H1 (cell line): Measurements from ENCODE around the gene IDUA. TPM values are rescaled to one million over a fixed set of nuclear protein-coding genes. Genes with fewer than 3 reads are reported as not detected.
A peak's percentile ranks its signal among the peaks of the same experiment; 100 is the strongest.

Experiments
- CTCF ChIA-PET: fragments of 300-600 bp; sonication (Branson Sonifier 250); formaldehyde crosslinking; loops from one replicate; lab custom pipeline; 2021; ENCODE audit not compliant: partially characterized antibody; lab: Charles Lee
- POLR2A ChIA-PET: fragments of 300-600 bp; sonication (Branson Sonifier 250); formaldehyde crosslinking; loops from one replicate; lab custom pipeline; 2021; ENCODE audit warnings: inconsistent platforms; ENCODE audit not compliant: partially characterized antibody; lab: Charles Lee
- DNase-seq, 2 experiments: peaks; one replicate each; pipeline versions ENCODE4 v3.0.0 to v3.0.0-alpha.2; 2010 to 2022; ENCODE audit warnings: low spot score in 2 of 2, low read depth in 1 of 2, mixed read lengths in 1 of 2
- FAIRE-seq: peaks from 2 replicates; lab custom pipeline; 2011; peaks lifted over from hg19 to GRCh38; lab: Jason Lieb, UNC
- H2AFZ ChIP-seq: 2 replicates; pipeline ENCODE4 v1.8.1; 2012; ENCODE audit warnings: low read length, inconsistent platforms
- H2AK5ac ChIP-seq: 2 replicates; pipeline ENCODE4 v1.6.1; 2013; ENCODE audit warnings: low read depth, low read length
- H2BK120ac ChIP-seq: replicated peaks from 2 replicates; pipeline ENCODE3; 2013; ENCODE audit warnings: low read depth, low read length, inconsistent platforms
- H2BK12ac ChIP-seq: 2 replicates; pipeline ENCODE4 v1.6.1; 2013; ENCODE audit warnings: low read depth, low read length
- H2BK15ac ChIP-seq: 2 replicates; pipeline ENCODE4 v1.6.1; 2013; ENCODE audit warnings: low read length
- H2BK20ac ChIP-seq: 2 replicates; pipeline ENCODE4 v1.6.1; 2013; ENCODE audit warnings: low read length
- H2BK5ac ChIP-seq: 2 replicates; pipeline ENCODE4 v1.6.1; 2013; ENCODE audit warnings: low read depth, low read length
- H3K14ac ChIP-seq: 2 replicates; pipeline ENCODE4 v1.6.1; 2013; ENCODE audit warnings: inconsistent platforms; ENCODE audit not compliant: insufficient read length
- H3K18ac ChIP-seq: 2 replicates; pipeline ENCODE4 v1.6.1; 2013; ENCODE audit warnings: low read length; ENCODE audit errors: extremely low read depth
- H3K23ac ChIP-seq: 2 replicates; pipeline ENCODE4 v1.6.1; 2013; ENCODE audit warnings: inconsistent platforms; ENCODE audit not compliant: insufficient read length
- H3K23me2 ChIP-seq: 2 replicates; pipeline ENCODE4 v1.6.1; 2013; ENCODE audit warnings: low read depth, low read length
- H3K27ac ChIP-seq: 2 replicates; pipeline ENCODE4 v1.6.1; 2011; ENCODE audit warnings: low read depth, low read length, inconsistent platforms
- H3K27me3 ChIP-seq, 4 experiments: replicated peaks in 1 of 4; 1 replicate in 1 of 4; 2 replicates in 3 of 4; pipeline versions ENCODE4 v1.6.1 to v1.8.1; 2011 to 2013; ENCODE audit warnings: low read length in 3 of 4, mild to moderate bottlenecking in 3 of 4, inconsistent platforms in 2 of 4, mixed read lengths in 2 of 4, moderate library complexity in 1 of 4; ENCODE audit not compliant: control insufficient read depth in 3 of 4, insufficient read depth in 3 of 4; ENCODE audit errors: extremely low read depth in 1 of 4
- H3K36me3 ChIP-seq, 4 experiments: 2 replicates each; pipeline versions ENCODE4 v1.6.1 to v1.8.1; 2011 to 2013; ENCODE audit warnings: mild to moderate bottlenecking in 4 of 4, low read length in 3 of 4, moderate library complexity in 2 of 4, control low read depth in 1 of 4, inconsistent platforms in 1 of 4; ENCODE audit not compliant: insufficient read depth in 4 of 4, control insufficient read depth in 2 of 4
- H3K4ac ChIP-seq: replicated peaks from 2 replicates; pipeline ENCODE3; 2013; ENCODE audit warnings: low read length, low read depth, mixed read lengths, inconsistent platforms; ENCODE audit not compliant: insufficient read length
- H3K4me1 ChIP-seq, 4 experiments: replicated peaks in 1 of 4; 1 replicate in 1 of 4; 2 replicates in 3 of 4; pipeline versions ENCODE4 v1.6.1 to v1.8.1; 2011 to 2013; ENCODE audit warnings: low read length in 3 of 4, inconsistent platforms in 2 of 4, mixed read lengths in 1 of 4; ENCODE audit not compliant: insufficient read depth in 4 of 4, control insufficient read depth in 3 of 4
- H3K4me2 ChIP-seq, 2 experiments: 2 replicates each; pipeline versions ENCODE4 v1.6.1 to v1.8.1; 2011 to 2013; ENCODE audit warnings: low read depth in 2 of 2, low read length in 2 of 2, control low read depth in 1 of 2, inconsistent platforms in 1 of 2, mild to moderate bottlenecking in 1 of 2; ENCODE audit not compliant: insufficient read depth in 1 of 2
- H3K4me3 ChIP-seq, 4 experiments: fragments of 200-600, 300-600 bp in 1 of 4; sonication (generic), shearing (Covaris generic), sonication (Bioruptor Twin) in 1 of 4; 2 replicates each; pipeline versions ENCODE4 v1.5.1 to v1.8.1; 2011 to 2016; ENCODE audit warnings: low read length in 4 of 4, low read depth in 3 of 4, control low read depth in 2 of 4, inconsistent platforms in 2 of 4, mild to moderate bottlenecking in 2 of 4, mixed read lengths in 1 of 4, moderate library complexity in 1 of 4; ENCODE audit not compliant: insufficient read depth in 2 of 4; ENCODE audit errors: extremely low read depth in 1 of 4
- H3K56ac ChIP-seq: replicated peaks from 2 replicates; pipeline ENCODE3; 2013; ENCODE audit warnings: low read depth, mild to moderate bottlenecking, mixed read lengths, low read length, inconsistent platforms; ENCODE audit not compliant: insufficient read length
- H3K79me1 ChIP-seq: 2 replicates; pipeline ENCODE4 v1.6.1; 2013; ENCODE audit warnings: low read depth, low read length, control low read depth
- H3K79me2 ChIP-seq, 2 experiments: 2 replicates each; pipeline versions ENCODE4 v1.6.1 to v1.8.1; 2012 to 2013; ENCODE audit warnings: low read length in 2 of 2, mild to moderate bottlenecking in 2 of 2, inconsistent platforms in 1 of 2; ENCODE audit not compliant: insufficient read depth in 2 of 2, control insufficient read depth in 1 of 2
- H3K9ac ChIP-seq, 4 experiments: replicated peaks in 1 of 4; 1 replicate in 1 of 4; 2 replicates in 3 of 4; pipeline versions ENCODE4 v1.6.1 to v1.8.1; 2011 to 2013; ENCODE audit warnings: low read depth in 3 of 4, low read length in 3 of 4, control low read depth in 2 of 4, mild to moderate bottlenecking in 2 of 4, moderate library complexity in 2 of 4, inconsistent platforms in 1 of 4; ENCODE audit errors: extremely low read depth in 1 of 4
- H3K9me3 ChIP-seq, 2 experiments: 2 replicates each; pipeline versions ENCODE4 v1.6.1 to v1.8.1; 2012 to 2013; ENCODE audit warnings: mild to moderate bottlenecking in 2 of 2, moderate library complexity in 2 of 2, control low read depth in 1 of 2, inconsistent platforms in 1 of 2, low read depth in 1 of 2, low read length in 1 of 2, mixed read lengths in 1 of 2; ENCODE audit not compliant: insufficient read depth in 2 of 2
- H4K20me1 ChIP-seq, 2 experiments: replicated peaks in 1 of 2; 2 replicates each; pipeline versions ENCODE3 to v1.8.1; 2011 to 2013; ENCODE audit warnings: inconsistent platforms in 2 of 2, low read length in 2 of 2, mild to moderate bottlenecking in 1 of 2; ENCODE audit not compliant: insufficient read depth in 2 of 2, control insufficient read depth in 1 of 2
- H4K5ac ChIP-seq: 2 replicates; pipeline ENCODE4 v1.6.1; 2013; ENCODE audit warnings: low read length, low read depth, mixed read lengths, inconsistent platforms; ENCODE audit not compliant: insufficient read length
- H4K8ac ChIP-seq: 2 replicates; pipeline ENCODE4 v1.8.0; 2013; ENCODE audit warnings: mild to moderate bottlenecking, moderate library complexity, low read length, inconsistent platforms; ENCODE audit not compliant: insufficient read depth; ENCODE audit errors: extremely low read depth
- H4K91ac ChIP-seq: replicated peaks from 2 replicates; pipeline ENCODE3; 2013; ENCODE audit warnings: low read length, mixed read lengths, inconsistent platforms; ENCODE audit not compliant: insufficient read length
- ASH2L ChIP-seq: fragments of 200-600, 300-600 bp; sonication (generic); IDR thresholded peaks from one replicate; pipeline ENCODE4 v1.7.1; 2017; ENCODE audit warnings: low read length
- ATF3 ChIP-seq: IDR thresholded peaks from 2 replicates; pipeline ENCODE4 v1.6.1; 2011; ENCODE audit warnings: low read depth, mild to moderate bottlenecking, low read length; ENCODE audit not compliant: insufficient read depth
- CTCF ChIP-seq, 3 experiments: IDR thresholded peaks; 1 replicate in 2 of 3; 2 replicates in 1 of 3; pipeline versions ENCODE4 v1.5.1 to v1.6.1; 2011; ENCODE audit warnings: low read length in 3 of 3, mild to moderate bottlenecking in 3 of 3, inconsistent platforms in 2 of 3, low read depth in 1 of 3, moderate library complexity in 1 of 3; ENCODE audit not compliant: insufficient read depth in 1 of 3; ENCODE audit errors: control extremely low read depth in 1 of 3
- E2F6 ChIP-seq: IDR thresholded peaks from 2 replicates; pipeline ENCODE4 v1.6.1; 2012; ENCODE audit warnings: inconsistent platforms
- RAD21 ChIP-seq, 2 experiments: IDR thresholded peaks in 1 of 2; conservative IDR thresholded peaks in 1 of 2; 2 replicates each; pipeline ENCODE4 v1.6.1; 2011; ENCODE audit warnings: low read depth in 2 of 2, low read length in 2 of 2, improper control_type of control experiment in 1 of 2, inconsistent platforms in 1 of 2, mild to moderate bottlenecking in 1 of 2, moderate library complexity in 1 of 2
- TEAD4 ChIP-seq: IDR thresholded peaks from 2 replicates; pipeline ENCODE4 v1.6.1; 2012; ENCODE audit warnings: low read depth, low read length, inconsistent platforms, mixed read lengths
- WGBS, 2 experiments: shearing (Covaris generic) in 1 of 2; methylation state at CpG; one replicate each; pipeline versions ENCODE4 v1.1.6 to v1.1.7; 2013 to 2015; ENCODE audit warnings: low lambda C conversion rate in 2 of 2, mixed read lengths in 2 of 2, inconsistent platforms in 1 of 2, low coverage in 1 of 2, missing lambda C conversion rate in 1 of 2; ENCODE audit not compliant: insufficient replicate concordance in 2 of 2, insufficient coverage in 1 of 2, insufficient read length in 1 of 2; ENCODE audit errors: extremely low coverage in 1 of 2, missing lambda C conversion rate in 1 of 2; 5-methylcytosine and 5-hydroxymethylcytosine counted together
- polyA plus RNA-seq, 7 experiments: library from polyadenylated mRNA; depleted of rRNA in 3 of 7; stranded (reverse) in 5 of 7; unstranded in 2 of 7; fragments of >200 nt in 5 of 7; fragments of 200-250 nt in 2 of 7; gene quantifications; 1 replicate in 5 of 7; 2 replicates in 1 of 7; 4 replicates in 1 of 7; pipeline versions ENCODE4 v1.2.1 to v1.2.3, GENCODE V29; 2011 to 2013; ENCODE audit warnings: missing spikeins in 2 of 7, mixed read lengths in 2 of 7
- total RNA-seq: library from RNA; stranded (reverse); fragmentation: NEBNext Ultra II Directional; extraction: Animal tissue kit (Norgen Biotek cat#: 25700); gene quantifications from 2 replicates; pipeline ENCODE4 v1.2.1, GENCODE V29; 2021

The IDUA gene
- total and polyA plus RNA-seq, 2 of the 8 experiments (the other 6 are each of a cell fraction or from before 2014, with no cell fraction given), result 2.8 to 4.8 TPM

GRCh38 chr4:988726-989721 lies 2.2 kb downstream of the IDUA start:
- FAIRE-seq (no peak), DNase-seq (no peak)
- WGBS, 2 experiments, result 92% methylated on average over 69 of the region's 69 CpGs; no CpG with 5 or more reads in 1 of the 2 experiments
- Histone ChIP-seq H3K79me2 (no peaks in the 10 kb centered on the region), H2BK120ac (no peak overlapping the region), H3K27ac (no peak overlapping the region), H3K18ac (no peak overlapping the region), H2BK15ac (no peak overlapping the region), H3K27me3 (peaks cover 0 to 21% (median 14%) of the 10 kb centered on the region in 4 experiments; a peak in 6 of 7 replicates), H3K4me1 (peaks cover 0 to 3% (median 2%) of the 10 kb centered on the region in 4 experiments; a peak in 4 of 7 replicates), H2AFZ (no peak overlapping the region), H3K4me2 (no peak overlapping the region), H3K9me3 (no peaks in the 10 kb centered on the region), H3K23ac (no peak overlapping the region), H4K5ac (no peak overlapping the region), H3K14ac (no peak overlapping the region), H3K4ac (no peak overlapping the region), H2BK5ac (no peak overlapping the region), H4K91ac (no peak overlapping the region), H4K20me1 (peaks cover 2 to 8% of the 10 kb centered on the region in 2 experiments), H3K4me3 (no peak overlapping the region), H3K23me2 (peaks cover 5% of the 10 kb centered on the region; the same call in 1 of the 2 replicates), H4K8ac (0 out of 2 replicates have a peak overlapping the region, but pooled peaks have one; percentile 22), H2AK5ac (no peak overlapping the region), H2BK12ac (no peak overlapping the region), H3K36me3 (no peaks in the 10 kb centered on the region; a peak in 1 of 8 replicates), H2BK20ac (no peak overlapping the region), H3K79me1 (no peaks in the 10 kb centered on the region), H3K9ac (no peak overlapping the region), H3K56ac (no peak overlapping the region)
- ChIA-PET CTCF (interaction anchor here (0.6 to 1.3 kb wide), 5 partner anchors 9 to 142 kb away, joined by 3 to 5 read pairs (median 3); no protein-coding TSS in a partner anchor), POLR2A (no interaction called here)
- no peak for TF ChIP-seq E2F6
- no peak for TF ChIP-seq ASH2L
- no peak for TF ChIP-seq TEAD4
- TF ChIP-seq RAD21 (IDR thresholded peaks at IDR 0.05 in 1 of 2, conservative IDR thresholded peaks at IDR 0.05 in 1 of 2; ENCODE audit: low read depth in 2 of 2, low read length in 2 of 2), result no peak
- no peak for TF ChIP-seq ATF3
- no peak for TF ChIP-seq CTCF (IDR thresholded peaks at IDR 0.05; ENCODE audit: control extremely low read depth in 1 of 3, insufficient read depth in 1 of 3, low read depth in 1 of 3, low read length in 3 of 3)
